D721Med (cell line): Measurements from ENCODE around the gene RPL27.

Source experiments
- DNase-seq: peaks from one replicate; pipeline ENCODE4 v3.0.0; 2011; ENCODE audit warnings: low spot score; ENCODE audit not compliant: insufficient read length
- FAIRE-seq: peaks from 2 replicates; lab custom pipeline; 2011; peaks lifted over from hg19 to GRCh38; lab: Jason Lieb, UNC
- CTCF ChIP-seq: IDR thresholded peaks from 2 replicates; pipeline ENCODE4 v1.5.1; 2012; ENCODE audit warnings: mild to moderate bottlenecking, control low read depth; ENCODE audit not compliant: insufficient read depth; ENCODE audit errors: missing control alignments

Gene RPL27

GRCh38 chr17:43025290-43025657 lies 27.1 kb downstream of the RPL27 start:
- TF ChIP-seq CTCF = no peak
- no peak for FAIRE-seq

GRCh38 chr17:43025766-43026537 lies 27.7 kb downstream of the RPL27 start:
- DNase-seq (no peak), FAIRE-seq (no peak)
- TF ChIP-seq CTCF = no peak

More at GRCh38 chr17:43025290-43025657, 27.1 kb downstream of the RPL27 start:
- DNase-seq = no peak

GRCh38 chr17:43026595-43026994 lies 28.4 kb downstream of the RPL27 start:
- no peak for TF ChIP-seq CTCF
- FAIRE-seq (no peak), DNase-seq (no peak)

GRCh38 chr17:43027091-43028032 lies 29.1 kb downstream of the RPL27 start:
- DNase-seq (no peak), FAIRE-seq (no peak)
- TF ChIP-seq CTCF = no peak

- FAIRE-seq = no peak
- TF ChIP-seq CTCF = no peak
- DNase-seq = no peak
Measured at GRCh38 chr17:43028221-43028861, 30.1 kb downstream of the RPL27 start.

GRCh38 chr17:43030137-43030767 lies 32.0 kb downstream of the RPL27 start:
- FAIRE-seq = no peak
- no peak for TF ChIP-seq CTCF
- DNase-seq = no peak
